Tibial nerve (tissue), 4 donors: ENCODE results near the gene KRIT1. TPM values are rescaled to one million over a fixed set of nuclear protein-coding genes. Genes with fewer than 3 reads are reported as not detected.

Experiments used
- DNase-seq, 2 donors: peaks; one replicate each; pipeline ENCODE4 v3.0.0-alpha.2; 2019; ENCODE audit warnings: low spot score in 2 of 2
- H3K27ac ChIP-seq, 4 donors: fragments of 200-600 bp; sonication (generic) in 3 of 4; one replicate each; pipeline ENCODE4 v1.5.1; 2017 to 2019; ENCODE audit warnings: mild to moderate bottlenecking in 1 of 4
- H3K27me3 ChIP-seq, 2 donors: fragments of 200-600 bp; sonication (generic) in 1 of 2; one replicate each; pipeline versions ENCODE4 v1.5.1 to v1.6.0; 2017 to 2019
- H3K36me3 ChIP-seq, 3 donors: fragments of 200-600 bp; sonication (generic); one replicate each; pipeline ENCODE4 v1.5.1; 2018 to 2019
- H3K4me1 ChIP-seq, 4 donors: fragments of 200-600 bp; sonication (generic) in 3 of 4; one replicate each; pipeline ENCODE4 v1.5.1; 2017 to 2019
- H3K4me3 ChIP-seq, 4 donors: fragments of 200-600 bp; sonication (generic) in 3 of 4; one replicate each; pipeline ENCODE4 v1.5.1; 2017 to 2019; ENCODE audit warnings: mild to moderate bottlenecking in 1 of 4, moderate library complexity in 1 of 4
- H3K9me3 ChIP-seq, 4 donors: fragments of 200-600 bp; sonication (generic) in 3 of 4; one replicate each; pipeline ENCODE4 v1.5.1; 2017 to 2019
- CTCF ChIP-seq, 5 experiments: fragments of 200-600 bp in 3 of 5; fragments of 450-650 bp in 2 of 5; sonication (generic) in 3 of 5; IDR thresholded peaks; one replicate each; pipeline ENCODE4 v1.5.1; 2016 to 2019; ENCODE audit warnings: antibody characterized with exemption in 5 of 5, mild to moderate bottlenecking in 3 of 5, moderate library complexity in 2 of 5
- EP300 ChIP-seq, 2 donors: sonication (generic); formaldehyde crosslinking; IDR thresholded peaks; one replicate each; pipeline ENCODE4 v1.6.1; 2017; ENCODE audit warnings: antibody characterized with exemption in 2 of 2, mild to moderate bottlenecking in 1 of 2
- POLR2A ChIP-seq, 2 donors: fragments of 450-650 bp; IDR thresholded peaks; one replicate each; pipeline ENCODE4 v1.6.1; 2017; ENCODE audit warnings: antibody characterized with exemption in 2 of 2, mild to moderate bottlenecking in 2 of 2, moderate library complexity in 2 of 2
- WGBS, 2 donors: methylation state at CpG; one replicate each; pipeline ENCODE4 v1.1.5; 2018; 5-methylcytosine and 5-hydroxymethylcytosine counted together
- total RNA-seq, 4 donors: library from RNA; depleted of rRNA; stranded (reverse); fragments of >200 nt; gene quantifications; one replicate each; pipeline ENCODE4 v1.1.0, GENCODE V29; 2016

Gene KRIT1
- total RNA-seq, 4 donors from 2014 or later = 64.2 to 148 (median 74.5) TPM

GRCh38 chr7:92250603-92251002 is 4.9 kb upstream of the KRIT1 start:
- no peak overlapping the region for H3K4me3 ChIP-seq
- no peak for DNase-seq
- peaks cover 0 to 17% (median 6%) of the 10 kb centered on the region in 4 donors for H3K4me1 ChIP-seq
- no peaks in the 10 kb centered on the region for H3K9me3 ChIP-seq
- no peaks in the 10 kb centered on the region for H3K27me3 ChIP-seq
- TF ChIP-seq EP300 (IDR thresholded peaks at IDR 0.05) (no peak), CTCF (IDR thresholded peaks at IDR 0.05) (no peak), POLR2A (IDR thresholded peaks at IDR 0.05) (no peak)
- H3K27ac ChIP-seq = no peak overlapping the region
- H3K36me3 ChIP-seq = no peaks in the 10 kb centered on the region

GRCh38 chr7:92246360-92247101 is 817 bp upstream of the KRIT1 start:
- H3K27ac ChIP-seq = peak overlapping the region; percentile 89 to 97 (median 92)
- no peaks in the 10 kb centered on the region for H3K9me3 ChIP-seq
- H3K27me3 ChIP-seq = no peaks in the 10 kb centered on the region
- 0% methylated on average over 26 to 28 of the region's 35 CpGs for WGBS, 2 donors
- no peak for TF ChIP-seq CTCF (IDR thresholded peaks at IDR 0.05)
- TF ChIP-seq POLR2A (IDR thresholded peaks at IDR 0.05) = no peak
- TF ChIP-seq EP300 (IDR thresholded peaks at IDR 0.05) = no peak
- no peaks in the 10 kb centered on the region for H3K36me3 ChIP-seq
- peak overlapping the region; percentile 83 to 99 (median 98) for H3K4me3 ChIP-seq
- DNase-seq = no peak
- H3K4me1 ChIP-seq = peaks cover 0 to 47% (median 18%) of the 10 kb centered on the region in 4 donors

GRCh38 chr7:92244808-92245486 is 767 bp downstream of the KRIT1 start:
- no peak for DNase-seq
- Histone ChIP-seq H3K27me3 (no peaks in the 10 kb centered on the region), H3K9me3 (no peaks in the 10 kb centered on the region), H3K36me3 (peaks cover 0 to 5% (median 0%) of the 10 kb centered on the region in 3 donors), H3K27ac (peak overlapping the region; percentile 89 to 97 (median 92)), H3K4me3 (peak overlapping the region; percentile 83 to 99 (median 98)), H3K4me1 (peaks cover 0 to 51% (median 18%) of the 10 kb centered on the region in 4 donors)
- TF ChIP-seq CTCF (IDR thresholded peaks at IDR 0.05) (no peak), POLR2A (IDR thresholded peaks at IDR 0.05) (no peak), EP300 (IDR thresholded peaks at IDR 0.05) (no peak)
- 1 to 2% methylated on average over 11 of the region's 11 CpGs for WGBS, 2 donors

- Histone ChIP-seq H3K27ac (no peak overlapping the region), H3K36me3 (peaks cover 0 to 24% (median 4%) of the 10 kb centered on the region in 3 donors), H3K27me3 (no peaks in the 10 kb centered on the region), H3K4me1 (peaks cover 0 to 46% (median 16%) of the 10 kb centered on the region in 4 donors), H3K9me3 (no peaks in the 10 kb centered on the region), H3K4me3 (no peak overlapping the region)
- no peak for DNase-seq
- TF ChIP-seq CTCF (IDR thresholded peaks at IDR 0.05) (no peak), EP300 (IDR thresholded peaks at IDR 0.05) (no peak), POLR2A (IDR thresholded peaks at IDR 0.05) (no peak)
- 91 to 96% methylated on average over 6 of the region's 6 CpGs for WGBS, 2 donors
These were observed 2.7 kb downstream of the KRIT1 start for GRCh38 chr7:92242972-92243371.

- no peak for TF ChIP-seq CTCF (IDR thresholded peaks at IDR 0.05)
- TF ChIP-seq POLR2A (IDR thresholded peaks at IDR 0.05) = no peak
- TF ChIP-seq EP300 (IDR thresholded peaks at IDR 0.05) = no peak
- WGBS, 2 donors = 85% methylated on average over 2 of the region's 2 CpGs
- peaks cover 0 to 93% (median 0%) of the 10 kb centered on the region in 3 donors for H3K36me3 ChIP-seq
These were observed 15.2 kb downstream of the KRIT1 start for GRCh38 chr7:92230547-92230946.

More at GRCh38 chr7:92230547-92230946, 15.2 kb downstream of the KRIT1 start:
- Histone ChIP-seq H3K9me3 (no peaks in the 10 kb centered on the region), H3K27ac (no peak overlapping the region), H3K4me3 (no peak overlapping the region), H3K4me1 (no peaks in the 10 kb centered on the region), H3K27me3 (no peaks in the 10 kb centered on the region)
- DNase-seq = no peak
